Liver (tissue), 9 donors: ENCODE data around the gene R3HDM1. TPM values are rescaled to one million over a fixed set of nuclear protein-coding genes. Genes with fewer than 3 reads are reported as not detected.

Experiments
- DNase-seq: peaks from one replicate; pipeline ENCODE4 v3.0.0-alpha.2; 2017; ENCODE audit warnings: low spot score
- H3K27ac ChIP-seq, 2 donors: one replicate each; pipeline ENCODE4 v1.7.0; 2013; ENCODE audit warnings: inconsistent platforms in 2 of 2, low read length in 2 of 2, control low read depth in 1 of 2, low read depth in 1 of 2, mild to moderate bottlenecking in 1 of 2
- H3K27me3 ChIP-seq, 4 donors: one replicate each; pipeline versions ENCODE4 v1.6.1 to v1.7.0; 2013; ENCODE audit warnings: low read length in 3 of 4, inconsistent platforms in 1 of 4, mild to moderate bottlenecking in 1 of 4, moderate library complexity in 1 of 4; ENCODE audit not compliant: control insufficient read depth in 4 of 4, insufficient read depth in 4 of 4
- H3K36me3 ChIP-seq, 4 donors: one replicate each; pipeline versions ENCODE4 v1.6.1 to v1.7.0; 2013; ENCODE audit warnings: low read length in 3 of 4, mild to moderate bottlenecking in 3 of 4, low read depth in 1 of 4, moderate library complexity in 1 of 4; ENCODE audit not compliant: control insufficient read depth in 4 of 4, insufficient read depth in 3 of 4
- H3K4me1 ChIP-seq, 4 donors: one replicate each; pipeline versions ENCODE4 v1.6.1 to v1.7.0; 2013; ENCODE audit warnings: low read length in 3 of 4, mild to moderate bottlenecking in 3 of 4, moderate library complexity in 1 of 4; ENCODE audit not compliant: control insufficient read depth in 4 of 4, insufficient read depth in 4 of 4
- H3K4me3 ChIP-seq, 3 donors: one replicate each; pipeline versions ENCODE4 v1.6.1 to v1.7.0; 2013; ENCODE audit warnings: low read length in 3 of 3, control low read depth in 1 of 3, low read depth in 1 of 3, mild to moderate bottlenecking in 1 of 3
- H3K9ac ChIP-seq, 2 donors: one replicate each; pipeline ENCODE4 v1.7.0; 2013; ENCODE audit warnings: low read length in 2 of 2, mild to moderate bottlenecking in 2 of 2, moderate library complexity in 2 of 2, control low read depth in 1 of 2, low read depth in 1 of 2
- H3K9me3 ChIP-seq, 4 donors: one replicate each; pipeline versions ENCODE4 v1.6.1 to v1.7.0; 2013; ENCODE audit warnings: low read length in 3 of 4; ENCODE audit not compliant: control insufficient read depth in 4 of 4
- CTCF ChIP-seq: fragments of 150-350 bp; IDR thresholded peaks from 2 replicates; pipeline ENCODE4 v1.5.1; 2017; ENCODE audit warnings: improper control_type of control experiment, low read depth, low read length; ENCODE audit not compliant: missing input control
- EGR1 ChIP-seq, 2 donors: IDR thresholded peaks; 2 replicates each; pipeline ENCODE4 v1.6.1; 2016 to 2018; ENCODE audit warnings: antibody characterized with exemption in 2 of 2, low read depth in 2 of 2
- FOXA1 ChIP-seq: IDR thresholded peaks from 2 replicates; pipeline ENCODE4 v1.6.1; 2016; ENCODE audit warnings: antibody characterized with exemption
- FOXA2 ChIP-seq: IDR thresholded peaks from 2 replicates; pipeline ENCODE4 v1.6.1; 2016; ENCODE audit warnings: antibody characterized with exemption
- GABPA ChIP-seq, 2 donors: IDR thresholded peaks in 1 of 2; conservative IDR thresholded peaks in 1 of 2; 2 replicates each; pipeline ENCODE4 v1.6.1; 2016; ENCODE audit warnings: antibody characterized with exemption in 2 of 2, mild to moderate bottlenecking in 1 of 2, moderate library complexity in 1 of 2
- HNF4A ChIP-seq, 2 donors: conservative IDR thresholded peaks; 2 replicates each; pipeline ENCODE4 v1.6.1; 2016; ENCODE audit warnings: antibody characterized with exemption in 2 of 2, mild to moderate bottlenecking in 2 of 2
- JUND ChIP-seq, 2 donors: IDR thresholded peaks; 2 replicates each; pipeline ENCODE4 v1.6.1; 2016; ENCODE audit warnings: antibody characterized with exemption in 2 of 2
- MAX ChIP-seq: IDR thresholded peaks from 2 replicates; pipeline ENCODE4 v1.6.1; 2016; ENCODE audit warnings: antibody characterized with exemption
- NR2F2 ChIP-seq: IDR thresholded peaks from 2 replicates; pipeline ENCODE4 v1.6.1; 2016; ENCODE audit warnings: antibody characterized with exemption
- RAD21 ChIP-seq, 2 donors: IDR thresholded peaks; 2 replicates each; pipeline ENCODE4 v1.6.1; 2016; ENCODE audit warnings: antibody characterized with exemption in 2 of 2, mild to moderate bottlenecking in 2 of 2
- REST ChIP-seq: IDR thresholded peaks from 2 replicates; pipeline ENCODE4 v1.6.1; 2016; ENCODE audit warnings: antibody characterized with exemption, mild to moderate bottlenecking
- RXRA ChIP-seq, 2 donors: IDR thresholded peaks; 2 replicates each; pipeline ENCODE4 v1.6.1; 2017 to 2018; ENCODE audit warnings: antibody characterized with exemption in 2 of 2, mild to moderate bottlenecking in 1 of 2
- TAF1 ChIP-seq: conservative IDR thresholded peaks from 2 replicates; pipeline ENCODE4 v1.6.1; 2016; ENCODE audit warnings: antibody characterized with exemption, mild to moderate bottlenecking
- ZBTB33 ChIP-seq: IDR thresholded peaks from 2 replicates; pipeline ENCODE4 v1.6.1; 2016; ENCODE audit warnings: antibody characterized with exemption
- WGBS: extraction: QIAGEN DNeasy Blood & Tissue Kit; methylation state at CpG from one replicate; pipeline ENCODE4 v1.1.7; 2013; 5-methylcytosine and 5-hydroxymethylcytosine counted together
- polyA plus RNA-seq, 2 donors: library from polyadenylated mRNA; stranded (reverse) in 1 of 2; unstranded in 1 of 2; fragments of 200-250 nt in 1 of 2; fragments of >200 nt in 1 of 2; fragmentation: Nextera tagmentation in 1 of 2; extraction: Ambion mirVana in 1 of 2; gene quantifications; one replicate each; pipeline versions ENCODE4 v1.2.1 to v1.2.3, GENCODE V29; 2013 to 2015
- total RNA-seq, 2 donors: library from RNA; depleted of rRNA; stranded (reverse); fragments of >200 nt; gene quantifications; one replicate each; pipeline ENCODE4 v1.2.3, GENCODE V29; 2014
- TF ChIP-seq, protein P1 (sequence below): IDR thresholded peaks from 2 replicates; pipeline ENCODE4 v1.6.1; 2016; ENCODE audit warnings: antibody characterized with exemption
- donor health status: healthy.
- donor health status: healthy.
- donor health status: healthy.
- donor health status: healthy.
- donor health status: healthy.

R3HDM1 gene
- total and polyA plus RNA-seq, 4 donors, result 6.0 to 10.0 (median 8.8) TPM

DNA sequence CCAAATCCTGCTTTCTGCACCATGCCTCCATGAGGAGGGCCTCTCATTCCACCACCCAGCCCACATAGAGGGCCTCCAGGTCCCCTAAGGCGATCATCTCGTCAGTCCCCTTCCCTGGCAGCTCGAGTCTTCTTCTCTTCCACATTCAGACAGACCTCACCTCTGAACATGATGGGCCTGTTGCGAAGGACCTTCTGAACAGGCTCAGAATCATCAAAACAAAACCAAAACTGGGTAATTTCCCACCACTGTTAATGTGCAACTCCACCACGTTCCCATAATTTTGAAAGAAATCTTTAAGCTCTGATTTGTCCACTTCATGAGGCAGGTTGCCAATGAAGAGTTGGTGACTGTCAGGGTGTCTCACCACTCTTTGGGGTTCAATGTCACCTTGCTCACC, 20.7 kb upstream of the R3HDM1 start:
- TF ChIP-seq, protein P1, sequence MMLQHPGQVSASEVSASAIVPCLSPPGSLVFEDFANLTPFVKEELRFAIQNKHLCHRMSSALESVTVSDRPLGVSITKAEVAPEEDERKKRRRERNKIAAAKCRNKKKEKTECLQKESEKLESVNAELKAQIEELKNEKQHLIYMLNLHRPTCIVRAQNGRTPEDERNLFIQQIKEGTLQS, result no peak
- no peak for TF ChIP-seq RXRA (IDR thresholded peaks at IDR 0.05)
- no peak for TF ChIP-seq GABPA (IDR thresholded peaks at IDR 0.05 in 1 of 2, conservative IDR thresholded peaks at IDR 0.05 in 1 of 2)
- no peak for TF ChIP-seq RAD21 (IDR thresholded peaks at IDR 0.05)
- TF ChIP-seq HNF4A (conservative IDR thresholded peaks at IDR 0.05), result no peak
- TF ChIP-seq REST, result no peak
- TF ChIP-seq NR2F2, result no peak
- TF ChIP-seq CTCF, result no peak
- TF ChIP-seq FOXA1, result no peak
- no peak for TF ChIP-seq MAX
- TF ChIP-seq FOXA2, result no peak
- TF ChIP-seq JUND (IDR thresholded peaks at IDR 0.05), result no peak
- no peak for TF ChIP-seq EGR1 (IDR thresholded peaks at IDR 0.05; ENCODE audit: low read depth in 2 of 2)
- no peak for TF ChIP-seq TAF1
- no peak for TF ChIP-seq ZBTB33
- Histone ChIP-seq H3K9ac (no peak overlapping the region), H3K36me3 (no peaks in the 10 kb centered on the region), H3K9me3 (peaks cover 0 to 3% (median under 1%) of the 10 kb centered on the region in 4 donors), H3K27ac (no peak overlapping the region), H3K4me3 (no peak overlapping the region), H3K4me1 (no peaks in the 10 kb centered on the region), H3K27me3 (no peaks in the 10 kb centered on the region)
- DNase-seq, result no peak
- 96% methylated on average over 5 of the region's 5 CpGs for WGBS

GRCh38 chr2:135512099-135512498, 19.2 kb upstream of the R3HDM1 start:
- no peak overlapping the region for H3K9ac ChIP-seq
- TF ChIP-seq FOXA1, result no peak
- TF ChIP-seq, protein P1, result no peak
- no peaks in the 10 kb centered on the region for H3K36me3 ChIP-seq
- no peaks in the 10 kb centered on the region for H3K4me1 ChIP-seq
- H3K27me3 ChIP-seq, result no peaks in the 10 kb centered on the region
- H3K27ac ChIP-seq, result no peak overlapping the region
- H3K9me3 ChIP-seq, result peaks cover 0 to 3% (median under 1%) of the 10 kb centered on the region in 4 donors
- DNase-seq, result no peak
- WGBS, result 99% methylated on average over 2 of the region's 2 CpGs
- H3K4me3 ChIP-seq, result no peak overlapping the region
